RCC 7860 (cell line): Measurements from ENCODE around the gene LAPTM5.

Source experiments
- DNase-seq: peaks from one replicate; pipeline ENCODE4 v3.0.0-alpha.2; 2015; ENCODE audit warnings: low spot score
- FAIRE-seq: peaks from 2 replicates; lab custom pipeline; 2012; peaks lifted over from hg19 to GRCh38; lab: Jason Lieb, UNC

Gene LAPTM5

DNA sequence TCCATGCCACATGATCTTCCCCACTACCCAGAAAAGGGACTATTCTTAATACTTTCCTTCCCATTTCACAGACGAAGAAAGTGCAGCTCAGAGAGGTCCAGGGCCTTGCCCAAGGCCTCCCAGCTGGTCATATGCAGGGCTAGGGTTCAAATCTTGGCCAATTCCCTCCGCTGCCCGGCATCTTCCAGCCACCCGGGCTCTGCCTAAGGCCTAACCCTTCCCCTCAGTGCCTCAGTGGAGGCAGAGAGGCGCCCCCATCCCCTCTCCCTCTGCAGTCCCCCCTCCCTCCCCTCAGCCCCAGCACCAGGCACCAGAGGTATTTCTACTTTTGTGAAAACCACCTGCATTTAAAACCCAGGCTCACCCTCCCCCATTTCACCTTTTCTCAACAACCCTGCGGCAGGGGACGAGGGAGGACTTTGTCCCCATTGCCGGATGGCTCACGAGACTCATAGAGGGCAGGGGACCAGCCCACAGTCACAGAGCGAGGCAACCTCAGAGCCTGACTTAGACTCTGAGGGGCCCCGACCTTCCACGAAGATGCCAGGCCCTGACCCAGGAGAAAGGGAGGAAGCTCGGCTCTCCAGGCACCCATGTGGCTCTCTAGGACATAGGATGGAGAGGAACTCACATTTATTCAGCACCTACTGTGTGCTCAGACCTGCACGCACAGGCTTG lies 12.3 kb downstream of the LAPTM5 start:
- DNase-seq (no peak), FAIRE-seq (no peak)

DNA sequence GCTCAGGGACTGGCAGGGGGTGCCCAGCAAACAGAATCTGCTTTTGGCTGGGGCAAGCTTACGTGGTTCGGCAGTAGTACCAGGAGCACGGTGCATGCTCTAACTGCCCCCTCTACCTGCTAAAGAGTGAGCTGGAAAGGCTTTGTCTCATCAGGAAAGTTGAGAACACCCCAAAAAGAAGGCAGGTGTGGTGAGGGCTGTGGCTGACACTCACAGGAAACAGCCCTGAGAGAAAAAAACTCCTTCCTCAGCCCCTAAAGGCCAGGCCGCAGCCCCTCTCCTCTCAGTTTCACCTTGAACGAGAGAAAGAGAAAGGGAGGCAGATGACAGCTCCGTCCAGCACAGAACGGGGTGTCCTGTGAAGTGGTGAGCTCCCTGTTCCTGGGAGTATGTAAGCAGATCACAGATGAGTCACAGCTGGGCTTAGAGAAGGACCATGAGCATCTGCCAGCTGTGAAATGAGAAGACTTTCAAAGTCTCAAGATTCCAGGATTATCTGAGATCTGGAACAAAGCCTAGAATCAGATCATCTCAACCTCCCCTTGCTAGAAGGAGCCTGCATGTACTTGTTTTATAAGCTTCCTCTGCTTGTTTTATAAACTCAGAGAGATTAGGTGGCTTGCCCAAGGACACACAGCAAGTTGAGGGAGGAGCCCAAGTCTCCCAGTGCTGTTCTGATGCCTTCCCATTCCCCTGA lies 13.4 kb downstream of the LAPTM5 start:
- FAIRE-seq (no peak), DNase-seq (no peak)

DNA sequence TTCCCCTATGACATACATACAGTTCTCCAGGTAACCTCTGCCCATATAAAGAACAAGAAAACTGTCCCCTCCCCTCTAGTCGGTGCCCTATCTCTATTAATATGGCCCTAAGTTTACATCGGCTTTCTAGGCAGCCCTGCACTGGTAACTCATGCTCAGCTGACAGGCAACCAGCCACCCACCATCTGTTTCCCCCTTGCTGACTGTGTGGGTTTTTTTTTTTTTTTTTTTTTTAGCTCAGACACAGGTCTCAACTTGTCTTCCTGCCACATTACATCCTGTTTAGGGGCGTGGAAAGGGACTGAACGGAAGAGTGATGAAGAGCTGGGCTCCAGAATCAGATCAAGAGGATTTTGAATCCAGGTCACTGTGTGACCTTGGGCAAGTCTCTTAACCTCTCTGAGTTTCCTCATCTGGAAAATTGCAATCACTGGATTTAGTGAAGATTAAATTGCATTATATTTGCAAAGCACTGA lies 14.0 kb downstream of the LAPTM5 start:
- DNase-seq (no peak), FAIRE-seq (no peak)

DNA sequence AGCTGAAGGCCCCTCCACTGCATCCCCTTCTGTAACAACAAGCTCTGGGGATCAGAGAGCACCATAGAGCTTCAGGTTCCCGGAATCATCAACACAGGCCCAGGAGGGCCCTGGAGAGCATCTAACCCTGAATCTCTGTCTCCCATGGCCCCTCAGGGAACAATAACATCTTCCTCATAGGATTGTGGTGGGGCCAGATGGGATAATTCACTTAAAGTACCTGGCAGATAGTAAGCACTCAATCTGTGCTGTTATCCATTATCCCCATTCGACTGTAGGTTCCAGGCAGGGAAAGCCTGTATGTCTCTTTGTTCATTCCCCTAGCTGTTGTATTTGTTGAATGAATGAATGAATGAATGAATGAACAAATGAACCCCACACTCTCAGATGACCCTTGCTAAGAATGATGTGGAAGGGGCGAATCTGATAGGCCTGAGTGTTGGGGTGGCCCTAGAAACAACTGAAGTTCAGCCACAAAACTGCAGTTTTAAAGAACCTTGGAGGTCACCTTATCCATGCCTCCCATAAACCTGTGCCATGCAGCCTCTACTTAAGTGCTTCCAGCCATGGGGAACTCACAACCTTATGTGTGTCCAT lies 14.5 kb downstream of the LAPTM5 start:
- no peak for FAIRE-seq

DNA sequence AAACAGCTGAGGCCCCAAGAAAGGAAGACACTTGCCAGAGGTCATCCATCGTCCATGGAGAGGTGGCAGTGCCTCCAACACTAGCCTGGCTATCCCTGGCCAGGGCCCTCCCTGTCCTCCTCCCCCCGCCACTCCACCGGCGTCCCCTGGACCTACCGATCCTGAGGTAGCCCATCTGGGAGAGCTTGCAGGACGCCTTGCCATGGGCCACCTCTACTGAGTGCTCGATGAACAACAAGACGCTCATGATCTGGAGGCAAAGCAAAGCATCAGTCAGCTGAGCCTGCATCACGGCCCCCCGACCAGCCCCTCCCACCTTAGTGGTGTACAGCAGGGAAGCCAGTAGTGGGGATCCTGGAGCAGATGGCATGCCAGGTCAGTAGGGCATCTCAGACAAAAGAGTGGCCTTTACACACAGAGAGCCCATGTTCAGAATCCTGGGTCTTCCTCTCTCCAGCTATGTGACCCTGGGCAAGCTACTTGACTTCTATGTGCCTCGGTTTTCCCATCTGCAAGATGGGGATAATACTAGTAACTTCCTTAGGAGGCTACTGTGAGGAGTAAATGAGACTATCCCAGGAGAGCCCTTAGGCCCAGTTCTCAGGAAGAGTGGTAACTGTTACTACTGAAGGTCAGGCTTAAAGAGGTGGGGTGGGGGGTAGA lies 15.1 kb downstream of the LAPTM5 start:
- FAIRE-seq (no peak), DNase-seq (no peak)

More for the DNA sequence above, 14.5 kb downstream of the LAPTM5 start:
- DNase-seq: no peak

DNA sequence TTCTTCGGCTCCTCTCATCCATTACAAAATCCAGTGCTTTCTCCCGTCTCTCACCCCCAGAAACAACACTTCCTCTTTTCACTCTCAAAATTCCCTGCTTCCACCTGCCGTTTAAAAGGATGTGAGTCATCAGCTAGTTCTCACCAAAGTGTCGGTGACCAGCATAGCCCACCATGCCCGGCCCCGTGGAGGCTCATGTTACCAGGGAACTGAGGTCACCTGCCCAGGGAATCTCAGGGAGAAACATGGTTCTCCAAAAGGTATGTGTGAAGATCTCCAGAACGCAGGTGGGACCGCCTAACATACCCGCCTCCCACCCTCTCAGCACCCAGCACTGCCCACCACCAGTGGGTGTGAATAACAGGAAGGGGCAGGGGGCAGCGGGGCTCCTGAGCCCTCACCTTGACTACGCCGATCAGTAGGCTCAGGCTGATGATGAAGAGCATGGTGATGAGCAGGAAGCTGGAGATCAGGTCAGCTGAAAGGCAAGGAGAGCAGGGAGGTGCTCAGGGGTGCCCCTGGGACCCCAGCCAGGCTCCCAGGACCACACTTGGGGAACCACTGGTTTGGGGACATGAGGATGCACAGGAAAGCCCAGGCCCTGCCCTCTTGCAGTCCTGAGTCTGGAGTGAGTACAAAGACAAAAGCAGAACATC lies 16.2 kb downstream of the LAPTM5 start:
- FAIRE-seq (no peak), DNase-seq (peak; percentile 36)

DNA sequence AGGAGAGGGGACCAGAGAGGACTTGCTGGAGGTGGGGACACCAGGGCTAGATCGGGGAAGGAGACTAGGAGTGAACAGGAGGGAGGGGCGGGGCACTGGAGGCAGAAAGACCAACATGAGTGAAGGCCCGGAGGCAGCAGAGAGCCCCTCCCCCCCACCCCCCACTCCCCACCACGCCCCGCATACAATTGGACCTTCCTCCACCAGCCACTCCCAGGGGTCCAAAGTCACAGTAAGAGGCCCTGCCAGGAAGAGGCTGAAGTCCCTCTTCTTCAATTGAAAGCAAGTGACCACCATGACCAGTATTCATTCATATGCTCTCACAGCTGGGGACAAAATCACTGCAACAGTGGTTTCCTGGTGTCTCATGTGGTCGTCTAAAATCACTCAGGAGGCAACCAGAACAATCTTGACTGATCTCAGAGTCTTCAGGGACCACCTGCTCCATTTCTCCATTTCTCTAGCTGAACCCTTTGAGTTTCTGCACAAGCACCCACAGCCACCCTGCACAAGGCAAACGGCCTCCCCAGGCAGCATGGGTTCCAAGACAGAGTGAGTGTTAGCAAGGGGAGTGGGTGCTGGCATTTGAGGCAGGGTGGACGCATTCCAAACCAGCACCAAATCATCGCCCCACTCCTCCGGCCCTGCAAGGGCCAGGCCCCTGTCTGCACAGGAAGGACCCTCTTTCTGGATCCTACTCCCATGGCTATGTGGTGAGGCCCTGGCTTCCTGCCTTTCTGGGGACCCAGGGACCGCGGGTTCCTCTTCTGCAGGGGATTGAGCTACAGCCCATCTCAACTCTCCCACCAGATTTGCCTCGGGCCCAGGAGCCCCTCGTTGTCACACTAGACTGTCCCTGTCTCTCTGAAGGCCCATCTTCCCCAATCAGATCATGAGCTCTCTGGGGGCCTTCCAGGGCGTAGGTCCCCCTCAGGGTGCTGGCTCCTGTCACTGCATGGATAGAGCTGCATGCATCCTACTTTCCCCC lies 17.0 kb downstream of the LAPTM5 start:
- no peak for DNase-seq
- no peak for FAIRE-seq

DNA sequence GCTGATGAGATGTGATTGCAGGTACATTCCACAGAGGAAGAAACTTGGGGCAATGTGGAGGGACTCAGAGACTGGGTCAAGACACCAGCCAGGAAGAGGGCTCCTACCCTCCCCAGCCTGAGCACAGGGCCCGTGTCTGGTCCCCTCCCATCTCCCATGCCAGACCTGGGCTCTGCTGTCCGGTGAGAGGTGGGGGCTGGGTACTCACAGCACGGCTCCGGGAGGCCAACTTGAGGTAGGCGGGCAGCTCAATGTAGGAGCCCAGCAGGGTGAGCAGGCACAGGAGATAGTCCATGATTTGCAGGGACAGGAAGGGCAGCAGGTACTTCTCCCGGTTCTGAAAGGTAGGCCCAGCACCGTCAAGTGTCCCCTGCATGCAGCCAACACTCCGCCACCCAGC lies 18.0 kb downstream of the LAPTM5 start:
- DNase-seq (no peak), FAIRE-seq (no peak)

DNA sequence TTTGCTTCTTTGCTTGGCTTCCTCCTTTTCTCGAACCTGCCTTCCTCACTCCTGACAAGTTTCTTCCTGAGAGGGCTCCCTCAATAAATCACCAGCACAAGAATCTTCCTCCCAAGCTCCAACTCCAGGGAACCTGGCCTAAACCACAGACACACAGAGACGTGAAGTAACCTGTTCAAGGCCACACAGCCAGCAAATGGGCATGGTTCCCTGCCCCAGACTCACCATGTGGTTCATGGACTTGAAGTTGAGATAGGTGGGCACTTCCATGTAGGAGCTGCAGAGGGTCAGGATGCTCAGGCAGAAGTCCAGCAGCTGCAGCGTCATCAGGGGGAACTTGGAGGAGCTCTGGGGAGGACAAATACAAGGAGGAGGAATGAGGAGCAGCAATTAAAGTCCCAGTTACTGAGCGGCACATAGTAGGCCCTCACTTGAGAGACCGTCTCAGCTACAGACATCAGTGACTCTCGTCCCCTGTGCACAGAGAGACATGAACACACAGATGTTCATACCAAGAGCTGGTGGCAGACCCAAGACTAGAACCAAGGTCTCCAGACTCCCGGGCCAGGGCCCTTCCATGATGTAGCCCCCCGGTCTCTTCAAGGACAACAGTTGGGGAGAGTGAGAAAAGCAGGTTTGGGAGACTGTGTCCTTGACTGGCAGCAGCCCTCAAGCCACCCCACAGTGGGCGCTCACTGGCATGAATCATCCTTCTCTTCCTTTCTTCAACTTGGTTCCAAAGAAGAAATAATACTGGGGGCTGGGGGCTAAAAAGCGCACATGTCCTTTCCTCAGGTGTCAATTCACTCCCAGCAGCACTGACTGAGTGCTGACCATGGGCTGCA lies 18.6 kb downstream of the LAPTM5 start:
- FAIRE-seq (no peak), DNase-seq (no peak)

DNA sequence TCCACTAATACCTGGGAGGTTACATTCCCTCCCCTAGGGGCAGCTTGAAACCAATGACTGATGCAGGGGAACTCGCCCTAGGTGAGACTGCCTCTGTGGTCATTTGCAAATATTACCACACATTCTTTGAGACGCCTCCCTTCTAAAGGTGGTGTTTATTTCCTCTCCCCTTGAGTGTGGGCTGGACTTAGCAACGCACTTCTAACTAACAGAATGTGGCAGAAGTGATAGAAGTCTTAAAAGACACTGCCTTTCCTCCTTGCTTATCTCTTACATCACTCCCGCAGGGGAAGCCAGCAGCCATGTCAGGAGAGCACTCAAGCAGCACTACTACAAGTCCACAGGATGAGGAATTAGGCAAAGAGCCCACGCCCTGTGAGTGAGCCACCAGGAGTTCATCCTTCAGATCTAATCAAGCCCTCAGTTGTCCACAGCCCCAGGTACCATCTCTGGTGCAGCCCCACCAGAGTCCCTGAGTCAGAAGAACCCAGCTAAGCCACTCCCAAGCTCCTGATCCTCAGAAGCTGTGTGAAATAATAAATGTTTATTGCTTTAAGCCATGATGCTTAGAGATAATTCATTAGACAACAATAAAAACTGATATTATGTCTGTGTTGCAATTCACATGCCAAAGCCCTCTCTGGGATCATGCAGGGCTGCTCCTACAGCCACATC lies 19.4 kb downstream of the LAPTM5 start:
- DNase-seq: no peak
- FAIRE-seq: no peak

DNA sequence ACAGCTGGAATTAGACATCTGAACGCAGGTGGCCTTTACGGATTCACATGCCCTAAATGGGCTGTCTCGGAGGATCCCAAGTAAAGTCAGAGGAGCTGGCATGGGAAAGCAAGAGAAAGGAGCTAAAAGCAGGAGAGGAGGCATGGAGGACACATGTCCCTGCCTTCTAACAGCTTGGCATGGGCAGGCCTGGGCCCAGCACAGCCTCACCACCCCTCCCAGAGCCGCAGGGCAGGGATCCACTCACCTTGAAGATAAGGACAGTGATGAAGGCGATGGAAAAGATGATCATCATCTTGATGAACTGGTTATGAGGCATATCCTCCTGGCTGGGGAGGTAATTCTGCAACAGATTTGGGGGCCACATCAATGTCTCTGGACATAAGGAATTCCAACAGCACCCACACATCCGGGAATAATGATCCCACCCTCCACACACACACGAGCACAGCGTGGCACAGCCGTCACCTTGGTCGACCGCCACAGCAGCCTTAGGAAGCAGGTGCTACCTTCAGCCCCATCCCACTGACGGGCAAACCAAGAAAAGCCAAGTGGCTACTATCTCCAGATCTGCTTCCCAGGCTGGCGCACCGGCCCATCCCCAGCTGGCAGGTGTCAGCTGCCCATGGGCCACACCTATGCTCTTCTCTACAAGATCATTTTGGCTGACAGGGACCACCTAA lies 20.1 kb downstream of the LAPTM5 start:
- FAIRE-seq: no peak
- DNase-seq: no peak

DNA sequence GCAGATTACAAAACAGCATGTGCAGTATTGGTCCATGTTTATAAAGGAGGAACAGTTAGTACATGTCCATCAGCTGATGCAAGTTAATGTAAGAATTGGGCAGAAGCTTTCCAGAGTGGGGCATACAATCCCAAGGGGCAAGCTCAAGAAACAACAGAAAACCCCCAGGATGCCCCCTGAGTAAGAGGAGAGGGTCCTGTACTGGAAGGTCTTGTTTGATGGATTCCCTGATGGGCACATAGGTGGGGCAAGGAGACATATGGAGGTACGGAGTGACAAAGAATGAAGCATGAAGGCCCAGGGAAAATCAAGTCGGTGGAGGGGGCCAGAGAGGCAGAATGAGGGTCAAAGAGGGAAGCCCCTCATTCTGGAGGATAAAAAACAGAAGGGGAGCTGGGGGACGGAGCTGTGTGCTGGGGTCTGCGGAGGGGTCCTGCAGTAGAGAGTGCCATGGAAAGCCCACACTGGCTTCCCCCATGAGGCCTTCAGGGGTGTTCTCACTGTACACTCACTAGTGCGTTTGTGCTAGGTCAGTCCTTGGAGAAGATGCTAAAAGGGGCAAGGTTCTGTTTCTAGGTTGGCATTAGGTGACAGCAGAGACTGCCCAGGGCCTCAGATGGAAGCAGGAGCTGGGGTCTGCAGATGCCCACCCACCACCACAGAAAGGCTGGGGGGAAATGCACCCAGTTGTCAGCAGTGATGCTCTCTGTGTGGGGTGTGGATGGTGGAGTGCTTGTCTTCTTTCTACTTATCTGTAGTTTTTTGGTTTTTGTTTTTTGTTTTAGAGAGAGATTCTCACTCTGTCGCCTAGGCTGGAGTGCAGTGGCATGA lies 21.7 kb downstream of the LAPTM5 start:
- FAIRE-seq: no peak
- DNase-seq: no peak

DNA sequence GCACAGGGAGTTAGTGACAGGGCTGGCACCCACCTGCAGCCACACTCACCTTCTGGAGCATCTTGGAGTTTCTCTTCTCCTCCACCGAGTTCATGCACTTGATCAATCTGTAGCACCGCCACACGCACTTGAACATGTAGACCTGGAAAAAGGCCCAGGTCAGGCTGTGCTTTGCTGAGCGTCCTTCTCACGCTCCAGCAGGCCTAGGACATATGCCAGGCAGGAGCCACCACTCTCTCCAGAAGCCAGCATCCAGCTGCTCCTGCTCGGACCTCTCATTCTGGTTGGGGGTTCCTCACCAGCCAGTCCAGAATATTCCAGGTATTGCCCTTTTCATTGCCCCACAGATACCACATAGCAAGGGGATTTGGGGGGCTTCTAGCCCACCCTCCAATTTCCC lies 22.4 kb downstream of the LAPTM5 start:
- FAIRE-seq (no peak), DNase-seq (no peak)

DNA sequence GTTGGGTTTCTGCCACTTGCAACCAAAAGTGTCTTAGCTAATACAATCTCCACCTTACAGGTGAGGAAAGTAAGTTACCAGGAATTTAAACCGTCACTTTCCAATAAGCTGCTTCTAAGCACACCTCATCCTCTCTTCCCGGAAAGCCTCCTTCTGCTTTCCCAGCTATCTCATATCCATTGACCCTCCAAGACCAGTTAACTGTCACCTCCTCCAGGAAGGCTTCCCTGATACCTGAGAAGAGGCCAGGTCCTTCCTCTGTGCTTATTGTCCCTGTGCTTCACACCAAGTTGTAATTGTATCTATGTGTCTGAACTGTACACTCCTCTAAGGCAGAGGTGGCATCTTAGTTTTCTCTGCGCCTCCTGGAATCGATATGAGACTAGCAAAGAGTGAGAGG lies 23.0 kb downstream of the LAPTM5 start:
- no peak for DNase-seq
- no peak for FAIRE-seq

DNA sequence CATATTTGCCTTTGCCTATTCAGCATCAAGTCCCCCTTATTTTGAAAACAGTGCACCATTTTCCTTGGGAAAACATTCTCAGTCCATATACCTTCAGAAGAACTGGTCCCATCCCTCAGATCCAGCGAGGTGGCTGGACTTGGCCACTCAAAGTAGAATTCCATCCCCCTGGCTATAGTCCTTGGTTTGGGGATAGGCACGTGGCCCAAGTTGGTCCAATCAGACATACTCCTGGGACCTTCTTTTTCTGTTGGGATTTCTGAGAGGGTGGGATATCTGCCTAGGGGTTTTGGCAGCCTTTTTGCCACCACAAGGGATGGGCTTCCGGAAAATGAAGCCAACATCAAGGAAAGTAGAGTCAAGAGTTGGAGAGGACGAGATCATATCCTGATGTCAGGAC lies 23.5 kb downstream of the LAPTM5 start:
- FAIRE-seq (no peak), DNase-seq (no peak)

DNA sequence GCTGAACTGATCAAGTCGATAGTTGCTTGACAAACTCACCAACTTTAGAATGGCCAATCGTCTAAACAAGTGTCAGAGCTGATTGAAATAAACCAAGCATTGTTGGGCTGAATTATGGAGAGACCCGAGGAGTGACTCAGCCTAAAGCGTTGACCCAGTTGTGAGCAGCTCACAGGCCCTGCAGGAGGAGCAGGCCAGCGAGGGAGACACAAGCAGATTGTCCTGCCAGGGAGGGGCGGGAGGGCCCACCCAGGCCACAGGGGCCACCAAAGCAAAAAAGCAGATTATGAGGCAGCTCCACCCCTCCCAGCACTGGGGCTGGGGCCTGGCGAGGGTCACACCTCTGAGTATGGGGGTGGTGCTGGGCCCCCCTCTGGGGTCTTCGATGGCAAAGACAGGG lies 24.1 kb downstream of the LAPTM5 start:
- DNase-seq: no peak
- FAIRE-seq: no peak
